Measurements from ENCODE around the gene ABI2.

- TF ChIP-seq TAF1 (IDR thresholded peaks at IDR 0.05; ENCODE audit: low read depth) (no peak), ZBTB7A (IDR thresholded peaks at IDR 0.05; ENCODE audit: low read depth) (no peak), USF1 (IDR thresholded peaks at IDR 0.05) (no peak), FOXM1 (IDR thresholded peaks at IDR 0.05; ENCODE audit: borderline replicate concordance, low read depth) (no peak), REST (IDR thresholded peaks at IDR 0.05; ENCODE audit: low read depth) (no peak), NFIC (IDR thresholded peaks at IDR 0.05) (no peak), EGR1 (IDR thresholded peaks at IDR 0.05) (no peak), EP300 (IDR thresholded peaks at IDR 0.05; ENCODE audit: borderline replicate concordance) (no peak)
- TF ChIP-seq, protein P1, sequence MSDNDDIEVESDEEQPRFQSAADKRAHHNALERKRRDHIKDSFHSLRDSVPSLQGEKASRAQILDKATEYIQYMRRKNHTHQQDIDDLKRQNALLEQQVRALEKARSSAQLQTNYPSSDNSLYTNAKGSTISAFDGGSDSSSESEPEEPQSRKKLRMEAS (IDR thresholded peaks at IDR 0.05) = no peak
These were observed 141.4 kb downstream of the ABI2 start for GRCh38 chr2:203469546-203469945.

All from Ishikawa (cell line).